Skeletal muscle satellite cell (primary cell): ENCODE data around the gene USF2.

Experiments
- H3K27me3 ChIP-seq: 2 replicates; pipeline ENCODE4 v1.7.0; 2013; ENCODE audit warnings: low read length; ENCODE audit not compliant: control insufficient read depth, insufficient read depth
- H3K36me3 ChIP-seq: 2 replicates; pipeline ENCODE4 v1.7.0; 2013; ENCODE audit warnings: mild to moderate bottlenecking, control low read depth, low read length; ENCODE audit not compliant: insufficient read depth
- H3K4me1 ChIP-seq: 2 replicates; pipeline ENCODE4 v1.7.0; 2013; ENCODE audit warnings: low read length; ENCODE audit not compliant: control insufficient read depth, insufficient read depth
- H3K4me2 ChIP-seq: 2 replicates; pipeline ENCODE4 v1.7.0; 2013; ENCODE audit warnings: mild to moderate bottlenecking, low read length
- H3K4me3 ChIP-seq: 2 replicates; pipeline ENCODE4 v1.7.0; 2013; ENCODE audit warnings: low read length
- H3K9ac ChIP-seq: 2 replicates; pipeline ENCODE4 v1.7.0; 2013; ENCODE audit warnings: mild to moderate bottlenecking, low read depth, low read length, moderate library complexity
- H3K9me3 ChIP-seq: replicated peaks from 2 replicates; pipeline ENCODE4 v1.7.0; 2013; ENCODE audit warnings: mild to moderate bottlenecking, control low read depth, low read length

Gene USF2

DNA sequence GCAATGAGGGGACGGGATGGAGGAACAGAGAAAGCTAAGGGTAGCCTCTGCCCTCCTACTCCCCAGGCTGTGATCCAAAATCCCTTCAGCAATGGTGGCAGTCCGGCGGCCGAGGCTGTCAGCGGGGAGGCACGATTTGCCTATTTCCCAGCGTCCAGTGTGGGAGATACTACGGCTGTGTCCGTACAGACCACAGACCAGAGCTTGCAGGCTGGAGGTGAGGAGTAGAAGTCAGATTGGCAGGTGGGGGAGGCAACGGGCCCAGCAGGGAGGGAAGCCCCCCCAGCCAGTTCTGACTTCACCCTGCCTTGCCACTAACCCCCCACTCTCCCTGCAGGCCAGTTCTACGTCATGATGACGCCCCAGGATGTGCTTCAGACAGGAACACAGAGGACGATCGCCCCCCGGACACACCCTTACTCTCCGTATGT lies 1.6 kb downstream of the USF2 start:
- H3K9me3 ChIP-seq: no peaks in the 10 kb centered on the region
- peaks cover 36% of the 10 kb centered on the region for H3K36me3 ChIP-seq
- H3K9ac ChIP-seq: no peak overlapping the region
- H3K4me1 ChIP-seq: peaks cover 7% of the 10 kb centered on the region
- H3K4me3 ChIP-seq: no peak overlapping the region
- H3K4me2 ChIP-seq: peak overlapping the region; percentile 83
- H3K27me3 ChIP-seq: no peaks in the 10 kb centered on the region

DNA sequence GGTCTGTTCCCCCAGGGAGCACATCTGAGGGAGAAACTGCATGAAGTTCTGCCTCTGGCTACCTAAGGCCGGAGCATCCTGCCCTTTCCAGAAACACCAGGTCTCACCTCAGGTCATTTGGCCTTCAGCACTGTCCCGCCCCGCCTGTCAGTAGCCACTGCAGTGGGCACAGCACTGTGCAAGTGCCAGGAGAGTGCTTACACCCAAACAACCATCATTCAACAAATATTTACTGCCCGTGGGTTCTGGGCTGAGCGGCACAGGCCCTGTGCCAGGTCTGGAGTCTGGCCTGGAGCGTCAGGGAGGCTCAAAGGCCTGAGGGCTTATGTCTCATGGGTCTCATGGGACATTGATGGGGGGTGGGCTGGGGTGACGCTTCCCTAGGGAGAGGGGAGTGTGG lies 2.8 kb downstream of the USF2 start:
- no peak overlapping the region for H3K9ac ChIP-seq
- peaks cover 3% of the 10 kb centered on the region for H3K4me1 ChIP-seq
- H3K36me3 ChIP-seq: peaks cover 46% of the 10 kb centered on the region
- no peak overlapping the region for H3K4me2 ChIP-seq
- H3K27me3 ChIP-seq: no peaks in the 10 kb centered on the region
- no peak overlapping the region for H3K4me3 ChIP-seq
- H3K9me3 ChIP-seq: no peaks in the 10 kb centered on the region

DNA sequence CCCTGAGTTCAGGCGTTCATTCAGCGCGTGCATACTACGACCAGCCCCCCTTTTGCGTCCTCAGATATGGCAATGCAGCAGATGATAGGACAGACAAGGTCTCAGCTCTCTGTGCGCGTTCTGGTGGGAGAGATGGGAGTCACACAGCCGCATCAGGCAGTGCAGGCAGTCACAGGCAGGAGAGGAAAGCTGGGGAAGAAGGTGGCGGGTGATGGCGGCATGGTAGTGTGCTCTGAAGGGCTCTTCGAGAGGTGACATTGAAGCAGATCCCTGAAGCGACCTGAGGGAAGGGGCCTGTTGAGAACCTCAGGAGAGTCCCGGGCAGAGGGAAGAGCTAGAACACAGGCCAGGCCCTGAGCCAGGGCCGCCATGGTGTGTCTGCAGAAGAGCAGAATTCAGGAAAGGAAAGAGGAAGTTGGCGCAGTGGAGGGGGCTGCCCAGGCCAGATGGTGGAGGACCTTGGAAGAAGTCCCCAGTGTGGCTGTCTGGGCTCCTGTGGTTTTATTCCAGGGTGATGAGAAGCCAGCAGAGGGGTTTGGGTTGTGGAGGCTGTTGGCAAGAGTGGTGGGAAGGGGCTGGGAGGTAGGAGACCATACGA lies 3.5 kb downstream of the USF2 start:
- no peaks in the 10 kb centered on the region for H3K9me3 ChIP-seq
- H3K4me3 ChIP-seq: no peak overlapping the region
- peaks cover 52% of the 10 kb centered on the region for H3K36me3 ChIP-seq
- H3K4me2 ChIP-seq: no peak overlapping the region
- H3K27me3 ChIP-seq: no peaks in the 10 kb centered on the region
- no peak overlapping the region for H3K9ac ChIP-seq
- H3K4me1 ChIP-seq: peaks cover 3% of the 10 kb centered on the region

DNA sequence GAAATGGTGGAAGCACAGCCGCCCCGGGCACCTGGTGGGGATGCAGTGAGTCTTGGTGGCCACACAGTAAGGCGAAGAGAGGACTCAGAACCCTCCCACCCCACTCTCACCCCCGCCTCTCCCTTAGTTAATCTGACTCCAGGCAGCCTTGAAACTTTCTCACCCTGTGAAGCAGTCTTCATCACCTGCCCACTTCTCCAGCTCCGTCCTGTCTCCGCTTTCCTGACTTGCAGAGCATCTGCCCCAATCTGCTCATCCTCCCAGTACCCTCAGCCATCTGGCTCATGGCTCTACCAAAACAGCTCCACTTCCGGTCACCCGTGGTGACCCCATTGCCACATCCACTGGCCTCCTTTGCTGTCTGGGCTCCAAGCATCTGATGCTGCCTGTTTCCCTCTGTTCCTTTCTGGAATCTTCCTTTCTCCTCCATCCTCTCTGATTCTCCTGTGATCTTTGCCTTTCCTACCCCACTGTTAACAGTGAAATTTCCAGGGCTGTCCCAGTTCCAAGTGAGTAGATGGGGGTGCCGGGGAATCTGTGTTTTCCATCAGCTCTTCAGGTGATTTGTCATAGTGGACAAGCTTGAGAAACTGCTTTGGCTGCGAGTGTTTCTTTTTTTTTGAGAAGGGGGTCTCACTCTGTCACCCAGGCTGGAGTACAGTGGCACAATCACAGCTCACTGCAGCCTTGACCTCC lies 4.3 kb downstream of the USF2 start:
- Histone ChIP-seq H3K9ac (no peak overlapping the region), H3K4me3 (no peak overlapping the region), H3K9me3 (no peaks in the 10 kb centered on the region), H3K4me1 (peaks cover 3% of the 10 kb centered on the region), H3K4me2 (no peak overlapping the region), H3K27me3 (no peaks in the 10 kb centered on the region), H3K36me3 (peaks cover 52% of the 10 kb centered on the region)

DNA sequence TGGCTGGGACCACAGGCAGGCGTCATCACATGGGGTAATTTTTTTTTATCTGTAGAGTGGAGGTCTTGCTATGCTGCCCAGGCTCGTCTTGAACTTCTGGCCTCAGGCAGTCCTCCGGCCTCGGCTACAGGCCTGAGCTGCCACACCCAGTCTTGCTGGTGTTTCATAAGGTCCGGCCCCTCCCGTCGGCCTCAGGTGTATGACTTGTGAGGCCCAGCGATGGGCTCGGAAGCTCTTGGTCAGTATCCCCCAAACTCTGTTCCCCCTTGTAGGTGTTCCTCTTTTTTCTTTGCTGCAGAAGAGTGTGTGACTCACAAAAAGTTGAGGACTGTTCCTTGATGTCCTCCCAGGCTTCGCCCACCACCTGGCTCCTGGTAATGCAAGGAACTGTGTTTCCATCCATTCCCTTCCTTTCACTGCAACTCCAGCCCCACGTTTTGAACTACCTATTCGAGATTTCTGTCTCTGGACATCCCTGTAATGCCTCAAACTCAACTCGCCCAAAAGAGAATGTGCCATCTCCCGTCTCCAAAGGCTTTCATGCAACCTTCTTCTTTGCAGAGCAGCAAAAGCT lies 5.0 kb downstream of the USF2 start:
- Histone ChIP-seq H3K4me1 (peaks cover 3% of the 10 kb centered on the region), H3K36me3 (peaks cover 55% of the 10 kb centered on the region), H3K9ac (no peak overlapping the region)

DNA sequence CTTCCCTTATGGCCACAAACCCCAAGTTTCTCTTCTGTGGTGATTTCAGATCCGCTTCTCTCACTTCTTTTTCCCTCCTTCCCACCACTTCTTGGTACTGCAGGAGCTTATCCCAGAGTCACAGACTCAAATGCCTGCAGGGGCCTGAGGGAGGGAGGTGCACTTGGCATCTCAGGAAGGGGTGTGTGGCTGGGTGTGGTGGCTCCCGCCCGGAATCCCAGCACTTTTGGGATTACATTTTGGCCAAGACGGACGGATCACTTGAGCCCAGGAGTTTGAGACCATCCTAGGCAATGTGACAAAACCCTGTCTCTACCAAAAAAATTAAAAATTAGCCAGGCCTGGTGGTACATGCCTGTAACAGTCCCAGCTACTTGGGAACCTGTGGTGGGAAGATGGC lies 5.6 kb downstream of the USF2 start:
- peaks cover 3% of the 10 kb centered on the region for H3K4me1 ChIP-seq
- no peaks in the 10 kb centered on the region for H3K27me3 ChIP-seq
- H3K4me2 ChIP-seq: no peak overlapping the region
- peaks cover 60% of the 10 kb centered on the region for H3K36me3 ChIP-seq
- no peak overlapping the region for H3K9ac ChIP-seq
- no peaks in the 10 kb centered on the region for H3K9me3 ChIP-seq
- no peak overlapping the region for H3K4me3 ChIP-seq

More for the DNA sequence above, 5.0 kb downstream of the USF2 start:
- Histone ChIP-seq H3K4me3 (no peak overlapping the region), H3K9me3 (no peaks in the 10 kb centered on the region), H3K27me3 (no peaks in the 10 kb centered on the region), H3K4me2 (no peak overlapping the region)

DNA sequence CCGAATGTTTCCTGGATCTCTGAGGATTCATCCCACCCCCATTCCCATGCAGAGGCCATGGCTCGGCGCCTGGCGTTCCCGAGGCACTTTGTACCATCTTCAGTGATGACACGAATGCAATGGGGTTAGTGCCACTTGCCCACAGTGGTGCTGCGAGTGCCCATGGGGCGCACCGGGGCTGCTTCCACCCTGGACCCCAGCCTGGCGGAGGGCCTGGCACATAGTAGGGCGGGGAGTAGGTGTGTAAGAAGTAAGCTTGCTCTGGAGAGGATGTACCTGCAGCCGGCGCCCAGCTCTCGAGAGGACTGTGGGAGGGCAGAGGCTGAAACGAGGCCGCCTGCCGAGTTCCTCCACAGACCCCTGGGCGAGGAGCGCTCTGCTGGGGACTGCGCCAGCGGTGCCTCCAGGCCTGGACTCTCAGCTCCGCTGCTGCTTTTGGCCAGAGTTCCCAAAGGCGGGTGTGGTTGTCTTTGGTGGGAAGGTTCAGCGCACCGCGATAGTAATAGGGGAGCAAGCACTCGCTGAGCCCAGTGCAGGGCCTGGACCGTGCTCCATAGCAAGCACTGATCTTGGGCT lies 8.0 kb downstream of the USF2 start:
- Histone ChIP-seq H3K4me3 (no peak overlapping the region), H3K4me1 (no peaks in the 10 kb centered on the region), H3K9me3 (no peaks in the 10 kb centered on the region), H3K9ac (no peak overlapping the region), H3K27me3 (peaks cover 10% of the 10 kb centered on the region), H3K36me3 (peaks cover 44% of the 10 kb centered on the region), H3K4me2 (no peak overlapping the region)

DNA sequence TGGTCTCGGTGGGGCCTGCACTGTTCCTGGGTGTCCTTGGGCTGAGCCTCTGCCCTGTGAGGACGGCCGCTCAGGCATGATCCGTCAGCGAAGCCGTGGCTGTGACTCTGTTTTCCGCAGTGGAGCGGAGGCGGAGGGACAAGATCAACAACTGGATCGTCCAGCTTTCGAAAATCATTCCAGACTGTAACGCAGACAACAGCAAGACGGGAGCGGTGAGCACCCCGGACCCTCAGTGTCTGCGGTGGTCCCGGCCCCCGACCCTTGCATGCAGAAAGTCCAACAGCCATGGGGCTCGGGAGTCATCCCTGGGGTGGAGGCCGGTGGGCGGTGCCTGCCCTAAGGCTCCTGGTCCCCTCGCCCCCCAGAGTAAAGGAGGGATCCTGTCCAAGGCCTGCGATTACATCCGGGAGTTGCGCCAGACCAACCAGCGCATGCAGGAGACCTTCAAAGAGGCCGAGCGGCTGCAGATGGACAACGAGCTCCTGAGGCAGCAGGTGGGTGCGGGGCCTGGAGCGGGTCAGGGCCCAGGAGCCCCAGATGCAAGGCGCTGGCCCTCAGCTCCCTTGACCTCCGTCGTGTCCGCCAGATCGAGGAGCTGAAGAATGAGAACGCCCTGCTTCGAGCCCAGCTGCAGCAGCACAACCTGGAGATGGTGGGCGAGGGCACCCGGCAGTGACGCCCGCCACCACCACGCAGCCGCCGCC lies 10.0 kb downstream of the USF2 start:
- Histone ChIP-seq H3K27me3 (peaks cover 26% of the 10 kb centered on the region), H3K4me1 (no peaks in the 10 kb centered on the region), H3K9ac (no peak overlapping the region), H3K4me2 (no peak overlapping the region), H3K4me3 (no peak overlapping the region), H3K36me3 (peaks cover 30% of the 10 kb centered on the region), H3K9me3 (no peaks in the 10 kb centered on the region)

DNA sequence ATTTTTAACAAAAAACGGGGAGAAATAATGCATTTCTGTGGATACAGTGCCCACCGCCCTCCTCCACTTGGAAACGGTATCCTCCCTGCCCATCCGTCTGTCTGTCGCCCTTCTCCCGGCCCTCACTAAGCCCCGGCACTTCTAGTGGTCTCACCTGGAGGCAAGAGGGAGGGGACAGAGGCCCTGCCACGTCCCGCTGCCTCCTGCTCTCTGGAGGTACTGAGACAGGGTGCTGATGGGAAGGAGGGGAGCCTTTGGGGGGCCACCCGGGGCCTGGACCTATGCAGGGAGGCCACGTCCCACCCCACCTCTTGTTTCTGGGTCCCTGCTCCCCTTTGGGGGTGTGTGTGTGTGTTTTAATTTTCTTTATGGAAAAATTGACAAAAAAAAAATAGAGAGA lies 10.6 kb downstream of the USF2 start:
- no peaks in the 10 kb centered on the region for H3K9me3 ChIP-seq
- no peak overlapping the region for H3K4me3 ChIP-seq
- H3K4me1 ChIP-seq: no peaks in the 10 kb centered on the region
- peaks cover 27% of the 10 kb centered on the region for H3K36me3 ChIP-seq
- H3K27me3 ChIP-seq: peaks cover 29% of the 10 kb centered on the region
- H3K9ac ChIP-seq: no peak overlapping the region
- H3K4me2 ChIP-seq: no peak overlapping the region

DNA sequence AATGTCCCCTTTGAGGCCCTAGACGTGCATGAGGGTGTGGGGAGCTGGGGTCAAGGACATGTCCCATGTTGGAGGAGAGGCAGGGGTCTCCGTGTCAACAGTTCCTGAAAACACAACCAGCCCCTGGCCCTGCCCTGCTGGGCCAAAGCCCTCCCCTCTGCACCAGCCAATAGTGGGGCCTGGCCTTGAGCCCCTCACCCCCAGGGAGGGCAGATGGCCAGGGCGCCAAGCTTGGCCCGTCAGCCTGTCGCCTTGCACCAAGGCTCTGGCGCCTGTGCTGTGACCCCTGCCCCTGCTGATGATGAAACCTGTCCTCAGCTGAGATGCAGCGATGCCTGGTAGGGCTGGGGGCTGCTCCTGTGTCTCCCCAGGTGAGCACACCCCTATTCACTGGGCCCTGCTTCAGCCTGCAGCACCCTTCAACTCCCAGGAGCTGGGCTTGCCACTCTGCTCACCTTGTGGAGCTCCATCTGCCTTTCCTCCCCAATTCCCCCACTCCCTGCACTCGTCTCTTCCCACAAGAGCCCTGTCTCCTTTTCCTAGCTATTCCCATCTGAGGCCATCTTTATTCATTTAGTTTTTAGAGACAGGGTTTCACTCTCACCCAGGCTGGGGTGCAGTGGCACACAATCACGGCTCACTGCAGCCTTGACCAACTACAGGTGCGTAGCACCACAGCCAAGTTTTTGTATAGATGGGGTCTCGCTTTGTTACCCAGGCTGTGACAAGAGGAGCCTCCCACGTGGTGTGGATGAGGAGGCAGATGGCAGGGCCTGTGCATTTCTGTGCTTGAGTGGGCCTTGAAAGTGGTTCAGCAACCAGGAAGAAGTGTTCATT lies 11.4 kb downstream of the USF2 start:
- Histone ChIP-seq H3K27me3 (peaks cover 37% of the 10 kb centered on the region), H3K4me1 (no peaks in the 10 kb centered on the region), H3K9ac (no peak overlapping the region), H3K4me3 (no peak overlapping the region), H3K9me3 (no peaks in the 10 kb centered on the region), H3K36me3 (peaks cover 27% of the 10 kb centered on the region), H3K4me2 (no peak overlapping the region)

DNA sequence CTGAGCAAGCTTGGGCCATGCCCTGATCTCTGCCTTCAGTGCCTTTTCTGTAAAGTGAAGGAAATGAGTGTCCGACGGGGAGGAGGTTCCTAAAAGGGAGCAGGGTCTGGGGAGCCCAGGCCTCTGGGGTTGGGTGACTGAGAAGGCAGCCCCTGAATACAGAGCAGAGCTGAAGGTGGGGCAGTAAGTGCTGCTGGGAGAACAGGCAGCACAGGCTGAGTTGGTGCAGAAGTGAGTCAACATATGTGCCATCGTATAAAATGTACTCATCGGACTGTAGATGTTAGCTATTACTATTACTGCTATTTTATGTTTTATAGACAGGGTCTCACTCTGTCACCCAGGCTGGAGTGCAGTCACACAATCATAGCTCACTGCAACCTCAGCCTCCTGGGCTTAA lies 12.5 kb downstream of the USF2 start:
- Histone ChIP-seq H3K4me2 (no peak overlapping the region), H3K4me3 (no peak overlapping the region), H3K9me3 (no peaks in the 10 kb centered on the region), H3K4me1 (no peaks in the 10 kb centered on the region), H3K36me3 (peaks cover 18% of the 10 kb centered on the region), H3K27me3 (peaks cover 39% of the 10 kb centered on the region), H3K9ac (no peak overlapping the region)
